T-helper 2 cell treated with Interferon-gamma antibody and Interleukin-4, amounts not matched to agents 100 ng/mL and 5 ng/mL, for 36 hours (primary cell): ENCODE data around the gene RBM17. TPM values are rescaled to one million over a fixed set of nuclear protein-coding genes. Genes with fewer than 3 reads are reported as not detected.
"Not testable (repeated sequence)": the region's sequence is repeated elsewhere in the genome, so short reads cannot be mapped to it uniquely, and the experiment has no call there.

ENCODE experiments used
- intact Hi-C: fragments of 100-400 bp; cut with micrococcal nuclease; formaldehyde crosslinking; loops from one replicate; pipeline ENCODE4 v1.15.1; 2023
- total RNA-seq: library from RNA; stranded (reverse); gene quantifications from 2 replicates; pipeline ENCODE4 v1.2.3, GENCODE V29; 2022

Gene RBM17
- total RNA-seq, 1 donor from 2014 or later, result 200 TPM

DNA sequence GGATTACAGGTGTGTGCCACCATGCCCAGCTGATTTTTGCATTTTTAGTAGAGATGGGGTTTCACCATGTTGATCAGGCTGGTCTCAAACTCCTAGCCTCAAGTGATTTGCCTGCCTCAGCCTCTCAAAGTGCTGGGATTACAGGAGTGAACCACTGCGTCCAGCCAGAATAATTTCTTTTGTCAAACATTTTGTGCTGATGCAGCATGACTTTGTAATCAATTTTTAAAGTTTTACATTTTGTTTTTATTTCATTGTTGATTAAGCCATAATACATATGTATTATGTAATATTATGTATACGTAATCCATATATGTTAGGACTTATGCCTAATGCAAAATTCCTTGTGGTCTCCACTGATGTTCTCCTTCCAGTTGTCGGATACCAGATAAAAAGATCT is 18.8 kb downstream of the RBM17 start:
- intact Hi-C loops, result loop anchor here (2.0 kb wide), 1 partner anchor 571 kb away; no protein-coding TSS in a partner anchor

GRCh38 chr10:6108072-6108471 is 19.2 kb downstream of the RBM17 start:
- intact Hi-C loops, result loop anchor here (2.0 kb wide), 1 partner anchor 571 kb away; no protein-coding TSS in a partner anchor

- intact Hi-C loops, result loop anchor here (1.0 to 2.0 kb wide), 5 partner anchors 42 to 570 kb away; no protein-coding TSS in a partner anchor
Measured at GRCh38 chr10:6108631-6109443, 20.0 kb downstream of the RBM17 start.

DNA sequence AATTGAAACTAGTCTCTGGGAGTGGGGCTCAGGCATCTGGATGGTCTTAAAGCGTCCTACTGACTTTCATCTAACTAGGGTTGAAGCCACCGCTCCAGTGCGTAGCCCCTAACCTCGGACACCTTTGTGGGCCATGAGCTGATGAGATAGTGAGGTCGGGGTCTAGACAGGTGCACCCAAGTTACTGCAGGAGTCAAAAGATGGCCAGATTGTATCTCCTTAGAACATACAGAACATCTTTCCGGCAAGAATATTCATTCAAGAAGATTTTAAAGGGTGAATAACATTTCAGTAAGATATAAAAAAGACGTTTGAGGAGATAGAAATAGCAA is 20.6 kb downstream of the RBM17 start:
- intact Hi-C loops, result loop anchor here (1.0 to 2.0 kb wide), 5 partner anchors 42 to 569 kb away; no protein-coding TSS in a partner anchor

DNA sequence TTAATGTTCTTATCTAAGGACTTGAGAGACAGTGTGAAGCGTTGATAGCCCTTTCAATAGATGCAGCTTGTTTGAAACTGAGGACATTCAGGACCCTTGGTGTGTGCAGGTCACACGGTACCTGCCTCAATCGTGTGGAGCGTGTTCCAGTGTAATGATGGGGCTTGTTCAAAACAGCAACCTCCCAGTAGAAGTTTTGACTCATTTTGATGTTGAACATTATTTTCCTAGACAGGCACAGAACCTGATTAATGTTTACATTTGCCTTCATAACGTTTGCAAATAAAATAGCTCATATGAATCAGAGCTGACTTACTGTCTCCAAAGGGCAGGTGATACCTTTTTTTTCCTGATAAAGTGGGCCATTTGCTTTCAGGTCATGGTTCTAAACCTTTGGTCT is 21.3 kb downstream of the RBM17 start:
- intact Hi-C loops, result no loop called here

- intact Hi-C loops, result no loop called here
Measured at GRCh38 chr10:6112893-6113292, 24.1 kb downstream of the RBM17 start.

DNA sequence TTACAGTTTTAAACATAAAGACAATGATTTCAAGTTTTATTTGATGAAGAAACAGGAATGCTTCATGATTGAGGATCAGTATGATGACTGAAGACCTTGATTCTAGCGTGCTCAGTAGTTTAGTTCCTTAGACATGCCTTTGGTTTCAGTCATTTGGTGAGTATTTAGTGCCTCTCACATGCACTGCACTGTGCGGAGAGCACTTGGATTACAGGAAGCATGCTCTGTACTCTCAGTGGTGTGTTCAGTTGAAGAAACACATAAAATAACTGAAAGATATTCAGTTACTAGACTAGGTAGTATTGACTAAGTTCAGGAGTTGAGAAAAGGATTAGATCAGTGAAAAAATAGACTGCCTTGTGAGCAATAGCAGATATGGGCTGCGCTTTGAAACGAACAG is 25.5 kb downstream of the RBM17 start:
- intact Hi-C loops, result no loop called here

GRCh38 chr10:6114805-6115341 is 26.0 kb downstream of the RBM17 start:
- intact Hi-C loops, result no loop called here

DNA sequence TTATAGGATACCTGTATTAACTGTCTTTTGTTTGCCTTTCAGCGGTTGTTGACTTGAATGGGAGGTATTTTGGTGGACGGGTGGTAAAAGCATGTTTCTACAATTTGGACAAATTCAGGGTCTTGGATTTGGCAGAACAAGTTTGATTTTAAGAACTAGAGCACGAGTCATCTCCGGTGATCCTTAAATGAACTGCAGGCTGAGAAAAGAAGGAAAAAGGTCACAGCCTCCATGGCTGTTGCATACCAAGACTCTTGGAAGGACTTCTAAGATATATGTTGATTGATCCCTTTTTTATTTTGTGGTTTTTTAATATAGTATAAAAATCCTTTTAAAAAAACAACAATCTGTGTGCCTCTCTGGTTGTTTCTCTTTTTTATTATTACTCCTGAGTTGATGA is 26.6 kb downstream of the RBM17 start:
- intact Hi-C loops, result no loop called here

- intact Hi-C loops, result no loop called here
Measured at GRCh38 chr10:6115824-6116350, 27.1 kb downstream of the RBM17 start.

DNA sequence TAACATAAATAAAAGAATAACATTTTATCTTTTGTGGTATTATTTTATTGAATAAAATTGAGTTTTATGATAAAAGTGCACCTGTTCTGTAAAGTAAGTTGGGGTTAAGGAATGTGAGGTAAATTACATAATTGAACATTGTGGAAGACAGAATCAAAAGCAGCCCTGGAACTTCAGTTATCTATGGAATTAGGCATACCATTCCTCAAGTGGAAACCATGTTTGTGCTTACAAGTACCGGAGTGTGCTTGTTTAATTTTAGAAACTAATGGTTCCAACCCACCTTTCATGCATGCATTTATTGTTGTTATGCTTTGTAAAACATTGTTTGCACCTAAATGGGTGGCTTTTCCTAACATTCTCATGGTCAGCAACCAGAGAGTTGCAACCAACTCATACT is 28.0 kb downstream of the RBM17 start:
- intact Hi-C loops, result no loop called here

GRCh38 chr10:6117711-6118110 is 28.9 kb downstream of the RBM17 start:
- intact Hi-C loops, result no loop called here

GRCh38 chr10:6119423-6119822 is 30.6 kb downstream of the RBM17 start:
- intact Hi-C loops, result no loop called here

DNA sequence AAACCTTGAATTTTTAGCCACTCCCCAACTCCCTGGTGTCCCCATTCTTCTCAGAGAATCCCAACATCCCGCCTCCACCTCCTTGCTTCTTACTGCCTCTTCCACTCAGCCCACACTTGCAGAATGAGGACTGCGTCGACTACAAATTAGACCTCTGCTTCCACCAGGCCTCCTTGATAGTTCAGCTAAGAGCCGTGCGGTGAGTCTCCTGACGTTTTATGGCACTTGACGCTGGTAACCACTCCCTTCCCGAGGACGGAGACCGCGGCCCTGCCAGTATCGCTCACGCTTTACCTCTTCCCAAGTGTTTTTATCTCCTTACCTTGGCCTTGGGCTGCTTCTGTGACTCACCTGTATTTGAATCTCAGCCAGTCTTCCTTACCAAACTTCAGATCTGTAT is 31.1 kb downstream of the RBM17 start:
- intact Hi-C loops, result no loop called here

GRCh38 chr10:6120691-6121090 is 31.9 kb downstream of the RBM17 start:
- intact Hi-C loops, result no loop called here

DNA sequence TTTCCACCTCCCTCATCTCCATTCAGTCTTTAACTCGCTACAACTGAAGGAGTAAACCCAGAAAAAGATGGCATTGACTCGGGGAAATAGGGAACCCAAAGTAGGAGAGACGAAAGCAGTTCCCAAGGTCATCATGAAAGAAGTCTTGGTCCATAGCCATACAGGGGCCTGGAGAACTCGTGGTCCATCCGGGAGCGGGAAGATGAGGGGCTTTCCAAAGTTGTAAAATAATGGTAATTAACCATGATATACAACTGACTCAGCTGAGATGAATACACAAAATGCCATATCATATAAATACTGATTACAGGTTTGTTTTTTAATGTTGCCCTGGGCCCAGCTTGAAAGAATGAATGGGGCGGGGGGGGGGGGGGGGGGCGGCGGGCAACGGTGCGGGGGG is 32.3 kb downstream of the RBM17 start:
- intact Hi-C loops, result no loop called here

DNA sequence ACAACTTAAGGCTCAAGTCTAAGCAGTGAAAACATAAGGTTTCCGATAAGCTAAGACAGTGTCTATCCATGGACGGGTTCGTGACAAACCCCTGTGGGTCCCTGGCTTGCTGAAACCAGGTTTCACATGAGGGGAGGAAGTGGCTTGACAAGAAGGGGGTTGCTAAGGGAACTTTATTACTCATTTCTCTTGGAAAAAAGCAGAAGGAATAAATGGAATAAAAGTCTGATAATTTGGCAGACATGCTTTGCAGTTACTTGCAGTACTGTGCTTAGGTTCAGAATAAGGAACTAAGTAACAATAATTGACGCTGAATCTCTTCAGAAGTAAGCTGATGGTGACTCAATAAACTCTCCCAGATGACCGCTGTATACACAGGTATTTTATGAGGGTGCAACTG is 34.7 kb downstream of the RBM17 start:
- intact Hi-C loops, result no loop called here

DNA sequence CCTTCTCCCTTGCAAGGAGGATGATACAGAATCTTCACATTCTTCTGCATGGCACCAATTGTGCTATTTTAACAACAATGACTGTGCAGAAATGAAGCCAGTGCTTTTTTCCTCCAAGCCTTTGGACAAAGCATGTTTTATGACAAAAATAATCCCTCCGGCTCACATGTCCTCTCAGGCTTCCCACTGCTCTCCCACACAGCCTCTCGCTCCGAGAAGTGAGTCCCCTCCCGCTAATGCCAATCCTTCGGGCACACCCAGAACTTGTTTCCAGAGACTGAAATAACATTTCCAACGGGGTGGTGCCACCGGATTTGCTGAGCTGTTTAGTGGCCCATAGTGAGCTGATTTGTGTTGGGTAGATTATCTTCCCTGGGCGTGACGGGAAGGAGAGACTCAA is 35.8 kb downstream of the RBM17 start:
- intact Hi-C loops, result no loop called here

DNA sequence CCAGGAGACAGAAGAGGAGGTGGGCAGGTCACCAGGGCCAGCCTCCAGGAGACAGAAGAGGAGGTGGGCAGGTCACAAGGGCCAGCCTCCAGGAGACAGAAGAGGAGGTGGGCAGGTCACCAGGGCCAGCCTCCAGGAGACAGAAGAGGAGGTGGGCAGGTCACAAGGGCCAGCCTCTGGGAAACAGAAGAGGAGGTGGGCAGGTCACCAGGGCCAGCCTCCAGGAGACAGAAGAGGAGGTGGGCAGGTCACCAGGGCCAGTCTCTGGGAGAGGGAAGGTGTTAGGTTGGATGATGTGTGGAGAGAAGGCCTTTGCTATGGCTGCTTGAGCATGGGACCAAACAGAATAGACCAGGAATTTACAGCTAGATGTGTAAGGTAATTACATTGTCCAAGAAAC is 38.6 kb downstream of the RBM17 start:
- intact Hi-C loops, result not testable (repeated sequence)

GRCh38 chr10:6128087-6128486 is 39.3 kb downstream of the RBM17 start:
- intact Hi-C loops, result no loop called here

- intact Hi-C loops, result no loop called here
Measured at GRCh38 chr10:6128591-6129251, 39.9 kb downstream of the RBM17 start.

DNA sequence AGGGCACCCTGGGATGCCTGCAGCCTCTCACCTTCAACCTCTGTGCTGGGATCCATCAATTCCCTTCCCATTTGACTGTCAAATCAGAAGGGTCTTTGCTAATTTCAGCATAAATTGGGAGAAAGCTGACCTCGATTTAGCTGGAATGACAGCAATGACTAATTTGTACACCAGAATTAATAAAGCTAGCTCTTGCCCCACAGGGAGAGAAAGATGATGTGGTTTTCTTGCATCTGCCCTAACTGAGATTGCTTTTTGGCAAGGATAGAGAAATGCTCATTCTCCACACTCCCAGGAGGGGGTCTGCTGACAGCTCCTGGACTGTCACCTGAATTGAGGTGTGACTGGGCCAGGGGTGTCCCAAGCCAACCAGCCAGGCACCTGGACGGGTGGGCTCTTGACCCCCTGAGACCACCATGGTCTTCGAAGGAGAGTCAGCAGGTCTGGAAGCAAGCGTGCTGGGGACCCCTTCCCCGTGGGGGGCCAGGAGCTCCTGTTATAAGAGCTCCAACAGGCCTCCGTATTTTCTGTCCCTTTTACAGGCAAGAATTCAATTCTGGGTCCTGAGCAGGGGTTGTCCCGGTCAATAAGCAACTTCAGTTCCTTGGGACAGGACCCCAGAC is 42.1 kb downstream of the RBM17 start:
- intact Hi-C loops, result no loop called here
